ENCODE measurements around the gene GPR27.

DNA sequence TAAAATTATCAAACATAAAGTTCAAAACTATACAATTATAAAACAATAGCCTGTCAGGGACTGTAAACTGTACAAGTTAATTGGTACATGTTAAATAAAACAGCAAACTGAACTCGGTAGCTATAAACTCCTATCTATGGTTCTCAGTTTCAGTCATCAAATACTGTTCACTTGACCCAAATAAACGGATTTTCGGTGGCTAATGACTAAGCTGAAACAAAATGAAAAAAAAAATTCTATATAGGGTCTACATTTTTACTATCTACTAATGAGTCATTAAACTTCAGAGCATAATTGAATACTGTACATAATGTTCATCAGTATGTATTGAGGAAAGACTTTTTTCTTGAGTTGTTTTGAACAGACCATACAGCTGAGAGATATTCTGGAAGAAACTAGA, 24.7 kb downstream of the GPR27 start:
- TF ChIP-seq, protein P1, sequence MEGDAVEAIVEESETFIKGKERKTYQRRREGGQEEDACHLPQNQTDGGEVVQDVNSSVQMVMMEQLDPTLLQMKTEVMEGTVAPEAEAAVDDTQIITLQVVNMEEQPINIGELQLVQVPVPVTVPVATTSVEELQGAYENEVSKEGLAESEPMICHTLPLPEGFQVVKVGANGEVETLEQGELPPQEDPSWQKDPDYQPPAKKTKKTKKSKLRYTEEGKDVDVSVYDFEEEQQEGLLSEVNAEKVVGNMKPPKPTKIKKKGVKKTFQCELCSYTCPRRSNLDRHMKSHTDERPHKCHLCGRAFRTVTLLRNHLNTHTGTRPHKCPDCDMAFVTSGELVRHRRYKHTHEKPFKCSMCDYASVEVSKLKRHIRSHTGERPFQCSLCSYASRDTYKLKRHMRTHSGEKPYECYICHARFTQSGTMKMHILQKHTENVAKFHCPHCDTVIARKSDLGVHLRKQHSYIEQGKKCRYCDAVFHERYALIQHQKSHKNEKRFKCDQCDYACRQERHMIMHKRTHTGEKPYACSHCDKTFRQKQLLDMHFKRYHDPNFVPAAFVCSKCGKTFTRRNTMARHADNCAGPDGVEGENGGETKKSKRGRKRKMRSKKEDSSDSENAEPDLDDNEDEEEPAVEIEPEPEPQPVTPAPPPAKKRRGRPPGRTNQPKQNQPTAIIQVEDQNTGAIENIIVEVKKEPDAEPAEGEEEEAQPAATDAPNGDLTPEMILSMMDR (optimal IDR thresholded peaks at IDR 0.05 in 1 of 3, IDR thresholded peaks at IDR 0.05 in 1 of 3, conservative IDR thresholded peaks at IDR 0.05 in 1 of 3; ENCODE audit: extremely low read depth in 1 of 3, insufficient read depth in 2 of 3, low read length in 3 of 3): no peak
- no peak for TF ChIP-seq EZH2 (IDR thresholded peaks at IDR 0.05; ENCODE audit: low read length)
